ENCODE results near the gene MERTK. TPM values are rescaled to one million over a fixed set of nuclear protein-coding genes. Genes with fewer than 3 reads are reported as not detected.
"Not testable (repeated sequence)": the region's sequence is repeated elsewhere in the genome, so short reads cannot be mapped to it uniquely, and the experiment has no call there.

Gene MERTK
- total RNA-seq, 1 donor from 2014 or later = 11.1 TPM

- no peak for TF ChIP-seq CTCF (IDR thresholded peaks at IDR 0.05)
- peaks cover 49 to 70% of the 10 kb centered on the region in 2 donors for H3K36me3 ChIP-seq
Observed at GRCh38 chr2:112065966-112066365, 167.6 kb downstream of the MERTK start.

GRCh38 chr2:112069794-112070193 is 171.4 kb downstream of the MERTK start:
- peaks cover 30 to 75% of the 10 kb centered on the region in 2 donors for H3K36me3 ChIP-seq
- DNase-seq (ENCODE audit: low spot score in 2 of 2); intact Hi-C loops (cut with DNase I): not testable (repeated sequence)

More at GRCh38 chr2:112065966-112066365, 167.6 kb downstream of the MERTK start:
- Histone ChIP-seq H3K9me3 (no peaks in the 10 kb centered on the region), H3K4me1 (no peaks in the 10 kb centered on the region), H3K27ac (no peak overlapping the region), H3K27me3 (no peaks in the 10 kb centered on the region), H3K4me3 (no peak overlapping the region)
- no peak for DNase-seq (ENCODE audit: low spot score in 2 of 2)
- intact Hi-C loops (cut with DNase I) = no loop called here

GRCh38 chr2:112073875-112074274 is 175.5 kb downstream of the MERTK start:
- no peak overlapping the region for H3K4me3 ChIP-seq
- H3K9me3 ChIP-seq = no peaks in the 10 kb centered on the region
- no peak for TF ChIP-seq CTCF (IDR thresholded peaks at IDR 0.05)
- H3K36me3 ChIP-seq = peaks cover 17 to 72% of the 10 kb centered on the region in 2 donors
- H3K4me1 ChIP-seq = no peaks in the 10 kb centered on the region
- no peaks in the 10 kb centered on the region for H3K27me3 ChIP-seq
- DNase-seq (ENCODE audit: low spot score in 2 of 2) = no peak
- intact Hi-C loops (cut with DNase I) = no loop called here
- H3K27ac ChIP-seq = no peak overlapping the region

More at GRCh38 chr2:112069794-112070193, 171.4 kb downstream of the MERTK start:
- H3K27ac ChIP-seq, H3K4me1 ChIP-seq, H3K9me3 ChIP-seq, H3K27me3 ChIP-seq, H3K4me3 ChIP-seq: not testable (repeated sequence)

GRCh38 chr2:112074506-112074905 is 176.1 kb downstream of the MERTK start:
- DNase-seq (ENCODE audit: low spot score in 2 of 2) = no peak
- H3K27me3 ChIP-seq = no peaks in the 10 kb centered on the region
- no peak for TF ChIP-seq CTCF (IDR thresholded peaks at IDR 0.05)
- no peak overlapping the region for H3K4me3 ChIP-seq
- H3K4me1 ChIP-seq = no peaks in the 10 kb centered on the region
- no peaks in the 10 kb centered on the region for H3K9me3 ChIP-seq
- H3K27ac ChIP-seq = no peak overlapping the region
- H3K36me3 ChIP-seq = peaks cover 16 to 67% of the 10 kb centered on the region in 2 donors
- intact Hi-C loops (cut with DNase I) = no loop called here

- no peak for DNase-seq (ENCODE audit: low spot score in 2 of 2)
- Histone ChIP-seq H3K4me3 (no peak overlapping the region), H3K36me3 (peaks cover 12 to 55% of the 10 kb centered on the region in 2 donors), H3K27me3 (no peaks in the 10 kb centered on the region), H3K4me1 (no peaks in the 10 kb centered on the region), H3K9me3 (no peaks in the 10 kb centered on the region), H3K27ac (no peak overlapping the region)
- intact Hi-C loops (cut with DNase I) = no loop called here
- no peak for TF ChIP-seq CTCF (IDR thresholded peaks at IDR 0.05)
Observed at GRCh38 chr2:112075490-112076260, 177.3 kb downstream of the MERTK start.

- Histone ChIP-seq H3K4me1 (no peaks in the 10 kb centered on the region), H3K27ac (no peak overlapping the region), H3K9me3 (no peaks in the 10 kb centered on the region), H3K27me3 (no peaks in the 10 kb centered on the region), H3K4me3 (no peak overlapping the region), H3K36me3 (peaks cover 27 to 56% of the 10 kb centered on the region in 2 donors)
- intact Hi-C loops (cut with DNase I) = no loop called here
- DNase-seq (ENCODE audit: low spot score in 2 of 2) = no peak
- no peak for TF ChIP-seq CTCF (IDR thresholded peaks at IDR 0.05)
Observed at GRCh38 chr2:112077814-112078213, 179.4 kb downstream of the MERTK start.

Other genes with a start within 250 kb of the MERTK start
- gene ANAPC1, start 14.4 kb upstream of the MERTK start, total RNA-seq = 36.6 TPM
- gene TMEM87B, start 156.7 kb downstream of the MERTK start, total RNA-seq = 11.7 TPM
- 0.43 TPM for gene FBLN7, start 239.8 kb downstream of the MERTK start, total RNA-seq

Data from ascending aorta (tissue), 2 donors.